Measurements from ENCODE around the gene LYRM4. TPM values are rescaled to one million over a fixed set of nuclear protein-coding genes. Genes with fewer than 3 reads are reported as not detected.

The LYRM4 gene
- total and polyA plus RNA-seq, 2 experiments from 2014 or later: 51.0 to 62.0 TPM

DNA sequence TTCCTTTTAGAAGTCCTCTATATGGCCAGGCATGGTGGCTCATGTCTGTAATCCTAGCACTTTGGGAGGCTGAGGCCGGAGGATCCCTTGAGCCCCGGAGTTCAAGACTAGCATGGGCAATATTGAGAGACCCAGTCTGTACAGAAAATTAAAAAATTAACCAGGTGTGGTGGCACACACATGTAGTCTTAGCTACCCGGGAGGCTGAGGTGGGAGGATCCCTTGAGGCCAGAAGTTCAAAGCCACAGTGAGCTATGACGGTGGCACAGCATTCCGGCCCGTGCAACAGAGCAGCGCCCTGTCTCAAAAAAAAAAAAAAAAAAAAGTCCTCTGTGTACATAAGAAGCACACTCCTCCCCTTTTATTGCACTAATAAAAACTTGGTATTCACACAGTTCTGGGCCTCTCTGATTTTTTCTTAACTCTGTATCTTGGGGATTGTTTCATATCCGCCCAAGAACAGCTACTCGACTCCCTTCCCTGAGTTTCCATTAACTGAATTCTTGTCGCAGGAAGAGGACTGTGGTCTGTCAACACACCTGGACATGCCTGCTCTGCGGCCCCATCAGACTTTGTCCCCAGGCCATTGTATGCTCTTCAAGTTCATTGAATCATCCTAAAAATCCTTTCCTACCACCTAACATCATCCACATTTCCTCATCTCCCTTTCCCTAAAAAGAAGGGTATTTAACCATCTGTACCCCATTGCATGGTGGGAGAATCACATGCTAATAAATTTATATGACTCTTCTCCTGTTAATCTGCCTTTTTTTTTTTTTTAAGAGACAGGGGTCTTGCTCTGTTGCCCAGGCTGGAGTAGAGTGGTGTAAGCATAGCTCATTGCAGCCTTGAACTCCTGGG is 201.5 kb downstream of the LYRM4 start (continued):
- TF ChIP-seq EZH2phosphoT487 (IDR thresholded peaks at IDR 0.05; ENCODE audit: unreplicated experiment): no peak
- TF ChIP-seq, protein P1, sequence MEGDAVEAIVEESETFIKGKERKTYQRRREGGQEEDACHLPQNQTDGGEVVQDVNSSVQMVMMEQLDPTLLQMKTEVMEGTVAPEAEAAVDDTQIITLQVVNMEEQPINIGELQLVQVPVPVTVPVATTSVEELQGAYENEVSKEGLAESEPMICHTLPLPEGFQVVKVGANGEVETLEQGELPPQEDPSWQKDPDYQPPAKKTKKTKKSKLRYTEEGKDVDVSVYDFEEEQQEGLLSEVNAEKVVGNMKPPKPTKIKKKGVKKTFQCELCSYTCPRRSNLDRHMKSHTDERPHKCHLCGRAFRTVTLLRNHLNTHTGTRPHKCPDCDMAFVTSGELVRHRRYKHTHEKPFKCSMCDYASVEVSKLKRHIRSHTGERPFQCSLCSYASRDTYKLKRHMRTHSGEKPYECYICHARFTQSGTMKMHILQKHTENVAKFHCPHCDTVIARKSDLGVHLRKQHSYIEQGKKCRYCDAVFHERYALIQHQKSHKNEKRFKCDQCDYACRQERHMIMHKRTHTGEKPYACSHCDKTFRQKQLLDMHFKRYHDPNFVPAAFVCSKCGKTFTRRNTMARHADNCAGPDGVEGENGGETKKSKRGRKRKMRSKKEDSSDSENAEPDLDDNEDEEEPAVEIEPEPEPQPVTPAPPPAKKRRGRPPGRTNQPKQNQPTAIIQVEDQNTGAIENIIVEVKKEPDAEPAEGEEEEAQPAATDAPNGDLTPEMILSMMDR (conservative IDR thresholded peaks at IDR 0.05; ENCODE audit: low read depth in 2 of 2): no peak

Small RNA genes within 50 kb of the gene (microRNA-seq; reads per million reads assigned to microRNA genes)
- 3.8 reads per million, percentile 15 among the genes with 10 or more reads in this experiment for gene MIR3691

Small RNA genes within 50 kb of the gene (small RNA-seq; reads per million reads assigned to genes)
- 0.17 reads per million for gene MIR3691 (ENCODE audit: low replicate concordance)

Other genes starting within 250 kb of the LYRM4 start
- 0.24 and 0.31 TPM in 2 replicates for gene PPP1R3G, start 175.6 kb downstream of the LYRM4 start, total RNA-seq (2014; rRNA removed; shearing (Covaris generic))
- gene PPP1R3G, start 175.6 kb downstream of the LYRM4 start, polyA plus RNA-seq (2016; fragmentation: Nextera tagmentation; extraction: Ambion mirVana): 0.05 and 0.13 TPM in 2 replicates
- 13.2 and 19.0 TPM in 2 replicates for gene FARS2, start 563 bp upstream of the LYRM4 start, total RNA-seq (2014; rRNA removed; shearing (Covaris generic))
- gene FARS2, start 563 bp upstream of the LYRM4 start, polyA plus RNA-seq (2016; fragmentation: Nextera tagmentation; extraction: Ambion mirVana): 5.3 and 7.6 TPM in 2 replicates